Cardiac muscle cell (in vitro differentiated cells and primary cell): ENCODE data around the gene CTXND1. TPM values are rescaled to one million over a fixed set of nuclear protein-coding genes. Genes with fewer than 3 reads are reported as not detected.
A peak's percentile ranks its signal among the peaks of the same experiment; 100 is the strongest.

Experiments used
- DNase-seq, 2 donors: peaks; one replicate each; pipeline versions ENCODE4 v3.0.0 to v3.0.0-alpha.2; 2010 to 2017; ENCODE audit warnings: low read depth in 1 of 2, low spot score in 1 of 2
- H3K27ac ChIP-seq: fragments of 200-600 bp; sonication (generic); 2 replicates; pipeline ENCODE4 v1.5.1; 2016
- H3K27me3 ChIP-seq: fragments of 200-600 bp; sonication (generic); 2 replicates; pipeline ENCODE4 v1.6.0; 2016; ENCODE audit warnings: control low read depth
- H3K36me3 ChIP-seq: fragments of 200-600 bp; sonication (generic); 2 replicates; pipeline ENCODE4 v1.5.1; 2016; ENCODE audit warnings: control low read depth
- H3K4me1 ChIP-seq: fragments of 200-600 bp; sonication (generic); 2 replicates; pipeline ENCODE4 v1.8.1; 2017; ENCODE audit warnings: low read depth, mild to moderate bottlenecking, mixed run types
- H3K4me3 ChIP-seq: fragments of 200-600 bp; sonication (generic); 2 replicates; pipeline ENCODE4 v1.5.1; 2016; ENCODE audit warnings: mild to moderate bottlenecking
- H3K9me3 ChIP-seq: fragments of 200-600 bp; sonication (generic); 2 replicates; pipeline ENCODE4 v1.5.1; 2017; ENCODE audit warnings: low read depth, mild to moderate bottlenecking, control low read depth
- CTCF ChIP-seq: IDR thresholded peaks from 2 replicates; pipeline ENCODE4 v1.5.1; 2012; ENCODE audit warnings: low read depth, mild to moderate bottlenecking, low read length
- polyA plus RNA-seq: library from polyadenylated mRNA; unstranded; fragments of >200 nt; fragmentation: Nextera tagmentation; extraction: Ambion mirVana; gene quantifications from 2 replicates; pipeline ENCODE4 v1.2.1, GENCODE V29; 2016
- total RNA-seq: library from RNA; depleted of rRNA; stranded (reverse); fragments of >200 nt; gene quantifications from 2 replicates; pipeline ENCODE4 v1.2.3, GENCODE V29; 2016

Gene CTXND1
- total and polyA plus RNA-seq, 2 experiments from 2014 or later: 0.09 to 0.27 TPM

GRCh38 chr15:80163217-80163616, 88.8 kb downstream of the CTXND1 start:
- no peaks in the 10 kb centered on the region for H3K36me3 ChIP-seq
- no peak overlapping the region for H3K4me3 ChIP-seq
- H3K4me1 ChIP-seq: no peaks in the 10 kb centered on the region
- H3K27ac ChIP-seq: no peak overlapping the region
- DNase-seq: no peak
- H3K27me3 ChIP-seq: no peaks in the 10 kb centered on the region
- H3K9me3 ChIP-seq: no peaks in the 10 kb centered on the region
- TF ChIP-seq CTCF: no peak

DNA sequence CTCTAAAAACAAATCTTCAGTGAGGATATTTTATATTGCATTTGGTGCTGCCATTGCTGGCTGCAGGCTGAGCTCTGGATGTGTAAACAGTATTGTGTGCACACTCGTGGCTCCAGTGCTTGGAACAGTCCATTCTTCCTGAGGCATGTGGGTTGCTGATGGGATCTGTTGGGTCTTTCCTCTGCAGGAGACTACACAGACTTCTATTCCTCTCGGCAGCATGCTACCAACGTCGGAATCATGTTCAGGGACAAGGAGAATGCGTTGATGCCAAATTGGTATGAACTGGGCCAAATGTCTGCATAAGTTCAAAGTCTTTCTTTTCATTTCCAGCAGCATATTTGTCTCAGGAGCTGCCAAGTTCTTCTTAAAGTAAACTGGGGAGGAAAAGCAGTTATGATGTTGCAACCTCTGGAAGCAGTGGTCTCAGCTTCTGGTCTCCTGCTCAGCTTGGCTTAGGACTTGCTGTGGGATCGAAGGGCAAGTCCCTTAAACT, 89.9 kb downstream of the CTXND1 start:
- Histone ChIP-seq H3K4me1 (no peaks in the 10 kb centered on the region), H3K4me3 (no peak overlapping the region), H3K9me3 (no peaks in the 10 kb centered on the region), H3K36me3 (no peaks in the 10 kb centered on the region), H3K27me3 (no peaks in the 10 kb centered on the region), H3K27ac (no peak overlapping the region)
- no peak for TF ChIP-seq CTCF
- peak in 1 of 2 donors; percentile 85 for DNase-seq

DNA sequence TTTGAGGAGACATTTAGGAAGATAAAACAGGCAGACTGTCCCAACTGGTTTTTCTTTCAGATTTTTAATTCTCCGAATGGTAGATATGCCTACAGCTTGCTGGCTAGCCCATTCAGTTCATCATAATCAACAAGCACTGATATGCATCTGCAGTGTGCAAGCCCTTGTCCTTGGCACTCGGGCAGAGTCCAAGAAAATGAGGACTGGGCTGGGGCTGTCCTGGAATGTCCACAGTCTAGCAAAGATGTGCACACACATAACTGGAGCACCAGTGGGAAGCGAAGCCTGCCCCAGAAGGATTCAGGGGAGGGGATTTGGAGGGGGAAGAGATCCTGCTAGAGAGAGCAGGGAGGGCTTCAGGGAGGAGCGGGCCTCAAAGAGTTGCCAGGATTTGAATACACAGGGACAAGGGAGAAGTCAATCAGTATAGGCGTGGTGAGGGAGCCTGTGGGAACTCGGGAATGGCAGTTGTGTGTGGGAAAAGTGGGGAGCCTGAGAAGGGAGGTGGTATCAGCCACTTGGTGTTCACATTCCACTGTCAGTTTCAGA, 90.5 kb downstream of the CTXND1 start:
- H3K4me1 ChIP-seq: no peaks in the 10 kb centered on the region
- no peak for TF ChIP-seq CTCF
- H3K4me3 ChIP-seq: no peak overlapping the region
- no peaks in the 10 kb centered on the region for H3K27me3 ChIP-seq
- no peaks in the 10 kb centered on the region for H3K36me3 ChIP-seq
- no peak overlapping the region for H3K27ac ChIP-seq
- no peaks in the 10 kb centered on the region for H3K9me3 ChIP-seq
- DNase-seq: no peak

GRCh38 chr15:80160570-80161156, 91.3 kb downstream of the CTXND1 start:
- Histone ChIP-seq H3K4me1 (no peaks in the 10 kb centered on the region), H3K36me3 (no peaks in the 10 kb centered on the region), H3K27me3 (no peaks in the 10 kb centered on the region), H3K27ac (peak overlapping the region; percentile 9), H3K9me3 (no peaks in the 10 kb centered on the region), H3K4me3 (no peak overlapping the region)
- TF ChIP-seq CTCF: no peak
- peak; percentile 35 to 97 for DNase-seq

DNA sequence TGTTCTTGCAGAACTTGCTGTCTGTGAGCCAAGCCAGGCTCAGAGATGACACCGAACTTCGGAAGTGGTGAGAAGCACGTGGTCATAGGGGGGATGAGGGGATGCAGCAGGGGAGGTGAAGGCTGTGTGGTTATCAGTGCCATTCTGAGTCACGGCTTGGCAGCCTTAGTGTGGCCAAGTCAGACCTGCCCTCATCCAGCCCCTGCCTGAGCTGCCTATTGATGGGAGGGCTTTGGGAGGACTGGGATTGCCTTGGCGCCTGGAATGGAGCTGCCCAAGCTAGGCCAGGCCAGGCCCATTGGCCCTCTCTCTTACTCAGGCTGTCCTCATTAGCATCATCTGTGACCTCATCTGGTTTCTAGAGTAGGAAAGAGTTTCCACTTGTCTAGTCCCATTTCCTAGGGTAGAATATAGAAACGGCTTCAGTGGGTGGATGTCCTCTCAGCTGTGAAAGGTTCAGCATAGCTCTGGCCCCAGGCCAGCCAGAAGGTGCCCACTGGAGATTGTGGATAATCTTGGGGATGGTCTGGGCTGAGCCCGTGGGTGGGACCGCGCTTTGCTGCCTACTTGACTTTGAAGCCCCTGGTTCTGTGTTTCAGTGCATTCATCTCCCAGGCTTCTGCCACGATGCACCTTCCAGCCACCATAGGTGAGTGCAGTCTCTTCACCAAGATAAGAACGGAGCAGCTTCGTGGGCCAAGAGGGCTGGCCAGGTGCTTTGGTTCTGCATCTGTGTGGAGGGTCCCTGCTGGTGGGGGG, 92.0 kb downstream of the CTXND1 start:
- TF ChIP-seq CTCF: no peak
- H3K9me3 ChIP-seq: no peaks in the 10 kb centered on the region
- no peaks in the 10 kb centered on the region for H3K4me1 ChIP-seq
- peak in 1 of 2 donors; percentile 99 for DNase-seq
- H3K27ac ChIP-seq: no peak overlapping the region
- no peaks in the 10 kb centered on the region for H3K36me3 ChIP-seq
- H3K27me3 ChIP-seq: no peaks in the 10 kb centered on the region
- no peak overlapping the region for H3K4me3 ChIP-seq
